ENCODE results near the gene B4GALT4. TPM values are rescaled to one million over a fixed set of nuclear protein-coding genes. Genes with fewer than 3 reads are reported as not detected.

B4GALT4 gene
- total and polyA plus RNA-seq, 3 donors from 2014 or later: 13.5 to 19.4 (median 17.7) TPM

DNA sequence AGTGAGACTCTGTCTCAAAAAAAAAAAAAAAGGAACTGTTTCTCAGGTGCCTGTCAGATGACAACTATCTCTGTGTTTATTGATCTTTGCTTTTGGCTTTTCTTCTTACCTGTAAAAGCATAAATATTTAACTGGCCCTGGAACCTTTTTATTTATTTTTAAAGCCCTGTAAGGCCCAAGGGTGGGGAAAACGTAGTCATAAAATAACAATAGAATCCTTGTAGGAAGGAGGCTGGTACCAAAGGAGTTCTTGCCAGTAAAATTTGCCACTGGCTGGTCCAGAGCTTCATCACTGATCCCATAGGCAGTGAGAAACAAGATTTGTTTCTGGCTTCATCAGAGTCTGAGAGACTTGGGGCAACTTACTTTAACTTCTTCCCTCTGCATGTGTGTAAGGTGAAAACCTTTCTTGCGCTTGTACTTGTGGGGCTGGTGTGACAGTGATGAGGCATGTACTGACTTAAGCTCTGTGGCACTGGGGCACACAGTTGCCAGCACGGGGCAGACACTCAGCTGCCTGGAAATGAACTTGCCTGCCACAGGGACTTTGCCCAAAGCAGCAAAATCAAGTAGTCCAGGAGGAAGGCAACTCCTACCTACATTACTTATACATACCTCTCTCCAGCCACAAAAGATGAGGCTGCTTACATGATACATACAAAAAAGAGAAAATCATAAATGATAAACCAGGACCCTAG, 19.6 kb downstream of the B4GALT4 start:
- Histone ChIP-seq H3K36me3 (ENCODE audit: low read depth, missing control alignments) (no peaks in the 10 kb centered on the region), H3K4me1 (no peaks in the 10 kb centered on the region), H3K27me3 (no peaks in the 10 kb centered on the region), H3K4me3 (no peak overlapping the region), H3K27ac (no peak overlapping the region), H3K9me3 (no peaks in the 10 kb centered on the region)
- no peak for DNase-seq
- no peak for TF ChIP-seq POLR2A (IDR thresholded peaks at IDR 0.05)
- TF ChIP-seq, protein P1, sequence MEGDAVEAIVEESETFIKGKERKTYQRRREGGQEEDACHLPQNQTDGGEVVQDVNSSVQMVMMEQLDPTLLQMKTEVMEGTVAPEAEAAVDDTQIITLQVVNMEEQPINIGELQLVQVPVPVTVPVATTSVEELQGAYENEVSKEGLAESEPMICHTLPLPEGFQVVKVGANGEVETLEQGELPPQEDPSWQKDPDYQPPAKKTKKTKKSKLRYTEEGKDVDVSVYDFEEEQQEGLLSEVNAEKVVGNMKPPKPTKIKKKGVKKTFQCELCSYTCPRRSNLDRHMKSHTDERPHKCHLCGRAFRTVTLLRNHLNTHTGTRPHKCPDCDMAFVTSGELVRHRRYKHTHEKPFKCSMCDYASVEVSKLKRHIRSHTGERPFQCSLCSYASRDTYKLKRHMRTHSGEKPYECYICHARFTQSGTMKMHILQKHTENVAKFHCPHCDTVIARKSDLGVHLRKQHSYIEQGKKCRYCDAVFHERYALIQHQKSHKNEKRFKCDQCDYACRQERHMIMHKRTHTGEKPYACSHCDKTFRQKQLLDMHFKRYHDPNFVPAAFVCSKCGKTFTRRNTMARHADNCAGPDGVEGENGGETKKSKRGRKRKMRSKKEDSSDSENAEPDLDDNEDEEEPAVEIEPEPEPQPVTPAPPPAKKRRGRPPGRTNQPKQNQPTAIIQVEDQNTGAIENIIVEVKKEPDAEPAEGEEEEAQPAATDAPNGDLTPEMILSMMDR (IDR thresholded peaks at IDR 0.05): no peak
- intact Hi-C loops (cut with DNase I; ENCODE audit: low total_unique reads): no loop called here
- 77 to 96% methylated on average over 3 of the region's 3 CpGs for WGBS, 2 donors

DNA sequence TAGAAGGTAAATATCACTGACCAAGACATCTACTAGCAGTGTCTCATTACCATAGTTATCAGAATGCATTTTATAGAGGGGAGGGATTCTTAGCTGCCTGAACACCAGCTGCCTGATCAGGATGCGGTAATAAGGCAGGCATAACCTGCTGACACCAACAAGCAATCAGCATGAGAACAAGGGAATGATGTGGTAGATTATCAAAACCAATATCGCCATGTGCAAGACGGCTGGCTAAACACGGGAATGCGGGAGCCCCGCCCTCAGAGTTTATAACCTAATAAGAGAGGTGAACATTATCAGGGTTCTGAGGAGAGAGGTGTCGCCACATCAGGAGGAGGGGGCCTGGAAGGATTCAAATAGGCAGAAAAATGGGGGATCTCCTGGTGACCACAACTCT, 20.5 kb downstream of the B4GALT4 start:
- Histone ChIP-seq H3K27ac (no peak overlapping the region), H3K27me3 (no peaks in the 10 kb centered on the region), H3K4me3 (no peak overlapping the region), H3K9me3 (no peaks in the 10 kb centered on the region), H3K36me3 (ENCODE audit: low read depth, missing control alignments) (no peaks in the 10 kb centered on the region), H3K4me1 (no peaks in the 10 kb centered on the region)
- intact Hi-C loops (cut with DNase I; ENCODE audit: low total_unique reads): no loop called here
- no peak for DNase-seq
- TF ChIP-seq, protein P1 (IDR thresholded peaks at IDR 0.05): no peak
- no peak for TF ChIP-seq POLR2A (IDR thresholded peaks at IDR 0.05)
- WGBS, 2 donors: 93 to 95% methylated on average over 7 of the region's 7 CpGs

DNA sequence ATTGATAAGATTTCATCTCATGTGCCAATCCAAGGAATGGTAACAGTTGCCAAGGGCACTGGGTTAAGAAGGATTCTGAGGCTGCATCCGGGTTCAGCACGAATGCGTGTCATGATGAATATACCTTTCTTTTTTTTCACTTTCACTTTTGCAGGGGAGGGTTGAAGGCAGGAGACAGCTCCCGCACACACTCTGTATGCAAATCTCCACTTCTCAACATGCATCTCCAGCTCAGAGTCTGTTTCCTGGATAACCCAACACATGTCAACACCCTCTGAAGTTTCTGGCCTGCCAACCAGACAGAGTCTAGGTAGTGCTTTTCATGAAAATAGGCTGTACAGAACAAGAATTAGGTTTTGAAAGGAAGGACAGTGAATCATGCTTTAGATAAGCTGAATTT, 21.6 kb downstream of the B4GALT4 start:
- Histone ChIP-seq H3K27me3 (no peaks in the 10 kb centered on the region), H3K4me1 (no peaks in the 10 kb centered on the region), H3K4me3 (no peak overlapping the region), H3K36me3 (ENCODE audit: low read depth, missing control alignments) (no peaks in the 10 kb centered on the region), H3K27ac (no peak overlapping the region), H3K9me3 (no peaks in the 10 kb centered on the region)
- intact Hi-C loops (cut with DNase I; ENCODE audit: low total_unique reads): no loop called here
- TF ChIP-seq, protein P1 (IDR thresholded peaks at IDR 0.05): no peak
- no peak for TF ChIP-seq POLR2A (IDR thresholded peaks at IDR 0.05)
- no peak for DNase-seq
- WGBS, 2 donors: 76 to 96% methylated on average over 4 of the region's 4 CpGs

DNA sequence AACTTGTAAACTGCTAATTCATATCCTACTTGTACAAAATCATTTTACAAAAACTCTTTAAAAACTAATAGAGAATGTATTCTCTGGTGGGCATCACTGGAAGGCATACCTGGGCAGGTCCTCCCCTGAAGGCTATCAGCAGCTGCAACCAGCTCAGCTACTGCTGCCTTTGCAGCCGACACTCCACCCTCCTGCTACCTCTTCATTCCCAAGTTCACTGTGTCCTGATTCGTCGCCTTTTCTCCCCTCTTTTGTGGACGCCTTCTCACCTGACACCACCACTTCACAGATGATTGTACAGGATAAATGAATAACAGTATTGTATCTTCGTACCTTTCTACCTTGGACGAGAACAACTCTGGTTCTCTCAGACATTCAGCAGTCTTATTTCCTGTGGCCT, 28.9 kb downstream of the B4GALT4 start:
- Histone ChIP-seq H3K9me3 (no peaks in the 10 kb centered on the region), H3K27me3 (no peaks in the 10 kb centered on the region), H3K36me3 (ENCODE audit: low read depth, missing control alignments) (no peaks in the 10 kb centered on the region), H3K4me1 (no peaks in the 10 kb centered on the region), H3K27ac (no peak overlapping the region), H3K4me3 (no peak overlapping the region)
- intact Hi-C loops (cut with DNase I; ENCODE audit: low total_unique reads): no loop called here
- WGBS, 2 donors: 91 to 95% methylated on average over 6 of the region's 6 CpGs
- no peak for DNase-seq
- TF ChIP-seq, protein P1 (IDR thresholded peaks at IDR 0.05): no peak

DNA sequence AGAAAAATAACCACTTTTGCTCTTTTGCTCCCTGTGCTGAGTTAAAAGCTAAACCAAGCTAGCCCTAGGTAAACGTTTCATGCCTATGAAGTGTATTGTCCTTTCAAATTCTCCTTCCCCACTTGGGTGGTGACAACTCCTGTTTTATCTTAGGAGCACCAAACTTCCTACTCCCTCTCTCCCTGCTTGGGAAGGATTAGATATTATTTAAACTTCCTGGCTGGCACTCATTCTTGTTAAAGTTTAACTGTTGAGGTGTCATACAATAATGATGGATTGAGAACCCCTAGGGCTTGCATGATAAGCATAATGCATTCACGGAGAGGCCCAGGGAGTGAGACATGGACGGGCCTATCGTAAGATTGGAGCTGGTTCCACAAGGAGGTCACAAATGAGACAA, 29.5 kb downstream of the B4GALT4 start:
- Histone ChIP-seq H3K36me3 (ENCODE audit: low read depth, missing control alignments) (no peaks in the 10 kb centered on the region), H3K4me1 (no peaks in the 10 kb centered on the region), H3K9me3 (no peaks in the 10 kb centered on the region), H3K4me3 (no peak overlapping the region), H3K27me3 (no peaks in the 10 kb centered on the region), H3K27ac (no peak overlapping the region)
- intact Hi-C loops (cut with DNase I; ENCODE audit: low total_unique reads): no loop called here
- 57 to 59% methylated on average over 4 of the region's 4 CpGs for WGBS, 2 donors
- no peak for DNase-seq
- TF ChIP-seq, protein P1 (IDR thresholded peaks at IDR 0.05): no peak
- no peak for TF ChIP-seq POLR2A (IDR thresholded peaks at IDR 0.05)
